ENCODE data around the gene MAP4K4.

DNA sequence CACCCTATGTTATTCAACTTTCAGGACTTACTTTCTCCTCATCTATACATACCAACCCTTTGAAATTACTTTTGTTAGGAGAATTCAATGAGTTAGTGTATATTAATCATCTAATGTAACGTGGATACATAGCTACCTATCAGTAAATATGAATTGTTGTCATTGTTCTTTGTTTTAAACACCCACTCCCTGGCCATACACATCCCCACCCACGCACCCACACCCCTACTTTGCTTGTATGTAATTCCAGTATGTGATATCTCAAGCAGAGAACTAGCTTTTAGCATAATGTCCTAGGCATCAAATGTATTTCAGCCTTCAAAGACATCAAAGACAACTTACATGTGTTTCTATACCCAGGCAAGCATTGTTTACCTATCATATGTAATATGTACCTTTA, 129.2 kb downstream of the MAP4K4 start:
- TF ChIP-seq, protein P1, sequence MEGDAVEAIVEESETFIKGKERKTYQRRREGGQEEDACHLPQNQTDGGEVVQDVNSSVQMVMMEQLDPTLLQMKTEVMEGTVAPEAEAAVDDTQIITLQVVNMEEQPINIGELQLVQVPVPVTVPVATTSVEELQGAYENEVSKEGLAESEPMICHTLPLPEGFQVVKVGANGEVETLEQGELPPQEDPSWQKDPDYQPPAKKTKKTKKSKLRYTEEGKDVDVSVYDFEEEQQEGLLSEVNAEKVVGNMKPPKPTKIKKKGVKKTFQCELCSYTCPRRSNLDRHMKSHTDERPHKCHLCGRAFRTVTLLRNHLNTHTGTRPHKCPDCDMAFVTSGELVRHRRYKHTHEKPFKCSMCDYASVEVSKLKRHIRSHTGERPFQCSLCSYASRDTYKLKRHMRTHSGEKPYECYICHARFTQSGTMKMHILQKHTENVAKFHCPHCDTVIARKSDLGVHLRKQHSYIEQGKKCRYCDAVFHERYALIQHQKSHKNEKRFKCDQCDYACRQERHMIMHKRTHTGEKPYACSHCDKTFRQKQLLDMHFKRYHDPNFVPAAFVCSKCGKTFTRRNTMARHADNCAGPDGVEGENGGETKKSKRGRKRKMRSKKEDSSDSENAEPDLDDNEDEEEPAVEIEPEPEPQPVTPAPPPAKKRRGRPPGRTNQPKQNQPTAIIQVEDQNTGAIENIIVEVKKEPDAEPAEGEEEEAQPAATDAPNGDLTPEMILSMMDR (IDR thresholded peaks at IDR 0.05) = no peak
- no peak for TF ChIP-seq POLR2A (IDR thresholded peaks at IDR 0.05)
